Nephron (organoid): Measurements from ENCODE around the gene TAPBP.
A peak's percentile ranks its signal among the peaks of the same experiment; 100 is the strongest.

Experiments used
- H3K27ac Mint-ChIP-seq, 3 experiments: 2 replicates each; pipeline ENCODE4 v1.8.0; 2020; ENCODE audit warnings: mixed read lengths in 3 of 3, mild to moderate bottlenecking in 2 of 3, moderate library complexity in 1 of 3
- H3K27me3 Mint-ChIP-seq: 2 replicates; pipeline ENCODE4 v1.8.0; 2021; ENCODE audit warnings: low read depth, mild to moderate bottlenecking, moderate library complexity, mixed read lengths
- H3K36me3 Mint-ChIP-seq: 2 replicates; pipeline ENCODE4 v1.8.0; 2020; ENCODE audit warnings: low read depth, mixed read lengths
- H3K4me1 Mint-ChIP-seq: 2 replicates; pipeline ENCODE4 v1.8.0; 2020; ENCODE audit warnings: mixed read lengths
- H3K4me3 Mint-ChIP-seq, 3 experiments: 2 replicates each; pipeline ENCODE4 v1.8.0; 2020; ENCODE audit warnings: mild to moderate bottlenecking in 3 of 3, mixed read lengths in 3 of 3, moderate library complexity in 2 of 3
- H3K9me3 Mint-ChIP-seq: 2 replicates; pipeline ENCODE4 v1.8.0; 2020; ENCODE audit warnings: mixed read lengths
- CTCF ChIP-seq, 3 experiments: fragments of 200-600 bp; sonication (generic); IDR thresholded peaks; one replicate each; pipeline ENCODE4 v1.5.0; 2021; ENCODE audit warnings: antibody characterized with exemption in 3 of 3; ENCODE audit not compliant: unreplicated experiment in 3 of 3

The TAPBP gene

GRCh38 chr6:33254591-33254990 is 59.3 kb downstream of the TAPBP start:
- no peaks in the 10 kb centered on the region for H3K27me3 Mint-ChIP-seq
- no peak for TF ChIP-seq CTCF (IDR thresholded peaks at IDR 0.05; ENCODE audit: unreplicated experiment in 3 of 3)
- H3K27ac Mint-ChIP-seq: no peak overlapping the region
- no peaks in the 10 kb centered on the region for H3K9me3 Mint-ChIP-seq
- peaks cover 47% of the 10 kb centered on the region for H3K36me3 Mint-ChIP-seq
- peaks cover 17% of the 10 kb centered on the region for H3K4me1 Mint-ChIP-seq
- H3K4me3 Mint-ChIP-seq: no peak overlapping the region

GRCh38 chr6:33252759-33253158 is 61.1 kb downstream of the TAPBP start:
- no peak overlapping the region for H3K4me3 Mint-ChIP-seq
- H3K9me3 Mint-ChIP-seq: no peaks in the 10 kb centered on the region
- H3K27me3 Mint-ChIP-seq: no peaks in the 10 kb centered on the region
- no peak overlapping the region for H3K27ac Mint-ChIP-seq
- H3K4me1 Mint-ChIP-seq: peaks cover 24% of the 10 kb centered on the region
- H3K36me3 Mint-ChIP-seq: peaks cover 37% of the 10 kb centered on the region
- TF ChIP-seq CTCF (IDR thresholded peaks at IDR 0.05; ENCODE audit: unreplicated experiment in 3 of 3): no peak

GRCh38 chr6:33251395-33252012 is 62.4 kb downstream of the TAPBP start:
- Mint-ChIP-seq H3K27ac (no peak overlapping the region), H3K4me1 (peaks cover 24% of the 10 kb centered on the region), H3K4me3 (peak overlapping the region; percentile 33 to 73 (median 67)), H3K27me3 (peaks cover 4% of the 10 kb centered on the region), H3K36me3 (peaks cover 31% of the 10 kb centered on the region), H3K9me3 (no peaks in the 10 kb centered on the region)
- TF ChIP-seq CTCF (IDR thresholded peaks at IDR 0.05; ENCODE audit: unreplicated experiment in 3 of 3): no peak

- Mint-ChIP-seq H3K36me3 (peaks cover 27% of the 10 kb centered on the region), H3K27me3 (peaks cover 12% of the 10 kb centered on the region), H3K4me1 (peaks cover 24% of the 10 kb centered on the region), H3K9me3 (no peaks in the 10 kb centered on the region), H3K27ac (no peak overlapping the region), H3K4me3 (peak overlapping the region; percentile 88 to 94 (median 91))
- no peak for TF ChIP-seq CTCF (IDR thresholded peaks at IDR 0.05; ENCODE audit: unreplicated experiment in 3 of 3)
Observed at GRCh38 chr6:33250731-33251130, 63.1 kb downstream of the TAPBP start.

- Mint-ChIP-seq H3K4me1 (peaks cover 24% of the 10 kb centered on the region), H3K36me3 (peaks cover 25% of the 10 kb centered on the region), H3K4me3 (peak overlapping the region; percentile 88 to 94 (median 91)), H3K9me3 (no peaks in the 10 kb centered on the region), H3K27ac (peak overlapping the region in 2 of 3 experiments; percentile 78 to 92), H3K27me3 (peaks cover 12% of the 10 kb centered on the region)
- no peak for TF ChIP-seq CTCF (IDR thresholded peaks at IDR 0.05; ENCODE audit: unreplicated experiment in 3 of 3)
Observed at GRCh38 chr6:33249732-33250630, 63.9 kb downstream of the TAPBP start.
